Large intestine (tissue), 3 donors: ENCODE measurements around the gene CBR3. TPM values are rescaled to one million over a fixed set of nuclear protein-coding genes. Genes with fewer than 3 reads are reported as not detected.
"Not testable (repeated sequence)": the region's sequence is repeated elsewhere in the genome, so short reads cannot be mapped to it uniquely, and the experiment has no call there.

ENCODE experiments used
- DNase-seq, 2 donors: peaks; one replicate each; pipeline versions ENCODE4 v3.0.0 to v3.0.0-alpha.2; 2013
- H3K27ac ChIP-seq: one replicate; pipeline ENCODE4 v1.5.1; 2013; ENCODE audit warnings: low read length
- H3K27me3 ChIP-seq: 2 replicates; pipeline ENCODE4 v1.6.1; 2013; ENCODE audit warnings: low read length; ENCODE audit not compliant: control insufficient read depth, insufficient read depth
- H3K36me3 ChIP-seq: 2 replicates; pipeline ENCODE4 v1.6.1; 2013; ENCODE audit warnings: low read length; ENCODE audit not compliant: control insufficient read depth, insufficient read depth
- H3K4me1 ChIP-seq: one replicate; pipeline ENCODE4 v1.6.1; 2013; ENCODE audit warnings: low read length; ENCODE audit not compliant: control insufficient read depth, insufficient read depth
- H3K4me3 ChIP-seq: one replicate; pipeline ENCODE4 v1.5.1; 2013; ENCODE audit warnings: low read length
- H3K9me3 ChIP-seq: one replicate; pipeline ENCODE4 v1.6.1; 2013; ENCODE audit warnings: mild to moderate bottlenecking, low read depth, low read length, moderate library complexity; ENCODE audit not compliant: control insufficient read depth
- WGBS: methylation state at CpG from one replicate; pipeline ENCODE4 v1.1.5; 2013; ENCODE audit warnings: low lambda C conversion rate; ENCODE audit not compliant: insufficient coverage; 5-methylcytosine and 5-hydroxymethylcytosine counted together
- polyA plus RNA-seq: library from polyadenylated mRNA; unstranded; fragments of 120-200 nt; gene quantifications from one replicate; pipeline ENCODE4 v1.2.1, GENCODE V29; 2013

The CBR3 gene
- polyA plus RNA-seq, 1 donor: 2.4 TPM

DNA sequence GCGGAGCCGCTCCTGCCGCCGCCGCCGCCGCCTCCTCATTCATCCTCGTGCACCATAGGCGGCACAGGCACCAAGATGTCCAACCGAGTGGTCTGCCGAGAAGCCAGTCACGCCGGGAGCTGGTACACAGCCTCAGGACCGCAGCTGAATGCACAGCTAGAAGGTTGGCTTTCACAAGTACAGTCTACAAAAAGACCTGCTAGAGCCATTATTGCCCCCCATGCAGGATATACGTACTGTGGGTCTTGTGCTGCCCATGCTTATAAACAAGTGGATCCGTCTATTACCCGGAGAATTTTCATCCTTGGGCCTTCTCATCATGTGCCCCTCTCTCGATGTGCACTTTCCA is 4.5 kb upstream of the CBR3 start:
- not testable (repeated sequence) for H3K27ac ChIP-seq, H3K4me3 ChIP-seq, DNase-seq, H3K36me3 ChIP-seq, H3K9me3 ChIP-seq
- Histone ChIP-seq H3K4me1 (peaks cover 11% of the 10 kb centered on the region), H3K27me3 (peaks cover 34% of the 10 kb centered on the region)
- WGBS: no CpG with 5 or more reads among the region's 18 CpGs

DNA sequence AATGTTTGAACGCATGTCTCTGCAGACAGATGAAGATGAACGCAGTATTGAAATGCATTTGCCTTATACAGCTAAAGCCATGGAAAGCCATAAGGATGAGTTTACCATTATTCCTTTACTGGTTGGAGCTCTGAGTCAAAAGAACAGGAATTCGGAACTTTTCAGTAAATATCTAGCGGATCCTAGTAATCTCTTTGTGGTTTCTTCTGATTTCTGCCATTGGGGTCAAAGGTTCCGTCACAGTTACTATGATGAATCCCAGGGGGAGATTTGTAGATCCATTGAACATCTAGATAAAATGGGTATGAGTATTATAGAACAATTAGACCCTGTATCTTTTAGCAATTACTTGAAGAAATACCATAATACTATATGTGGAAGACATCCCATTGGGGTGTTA is 4.0 kb upstream of the CBR3 start:
- not testable (repeated sequence) for H3K36me3 ChIP-seq, H3K4me3 ChIP-seq, H3K27ac ChIP-seq, DNase-seq, H3K9me3 ChIP-seq
- no CpG with 5 or more reads among the region's 5 CpGs for WGBS
- peaks cover 34% of the 10 kb centered on the region for H3K27me3 ChIP-seq
- H3K4me1 ChIP-seq: peaks cover 13% of the 10 kb centered on the region

DNA sequence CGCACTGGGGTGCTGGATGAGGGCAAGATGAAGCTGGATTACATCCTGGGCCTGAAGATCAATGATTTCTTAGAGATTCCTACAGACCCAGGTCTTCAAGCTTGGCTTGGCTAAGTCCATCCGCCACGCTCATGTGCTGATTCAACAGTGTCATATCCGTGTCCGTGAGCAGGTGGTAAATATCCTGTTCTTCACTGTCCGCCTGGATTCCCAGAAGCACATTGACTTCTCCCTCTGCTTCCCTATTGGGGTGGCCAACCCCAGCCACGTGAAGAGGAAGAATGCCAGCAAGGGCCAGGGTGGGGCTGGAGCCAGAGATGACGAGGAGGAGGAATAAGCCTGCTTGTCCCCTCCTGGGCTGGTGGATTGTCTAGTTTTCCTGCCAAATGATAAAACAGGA is 2.2 kb upstream of the CBR3 start:
- no peak overlapping the region for H3K4me3 ChIP-seq
- DNase-seq: no peak
- no peak overlapping the region for H3K27ac ChIP-seq
- 90% methylated on average over 2 of the region's 8 CpGs for WGBS
- H3K27me3 ChIP-seq: peaks cover 38% of the 10 kb centered on the region
- no peaks in the 10 kb centered on the region for H3K9me3 ChIP-seq
- no peaks in the 10 kb centered on the region for H3K36me3 ChIP-seq
- H3K4me1 ChIP-seq: peaks cover 18% of the 10 kb centered on the region

DNA sequence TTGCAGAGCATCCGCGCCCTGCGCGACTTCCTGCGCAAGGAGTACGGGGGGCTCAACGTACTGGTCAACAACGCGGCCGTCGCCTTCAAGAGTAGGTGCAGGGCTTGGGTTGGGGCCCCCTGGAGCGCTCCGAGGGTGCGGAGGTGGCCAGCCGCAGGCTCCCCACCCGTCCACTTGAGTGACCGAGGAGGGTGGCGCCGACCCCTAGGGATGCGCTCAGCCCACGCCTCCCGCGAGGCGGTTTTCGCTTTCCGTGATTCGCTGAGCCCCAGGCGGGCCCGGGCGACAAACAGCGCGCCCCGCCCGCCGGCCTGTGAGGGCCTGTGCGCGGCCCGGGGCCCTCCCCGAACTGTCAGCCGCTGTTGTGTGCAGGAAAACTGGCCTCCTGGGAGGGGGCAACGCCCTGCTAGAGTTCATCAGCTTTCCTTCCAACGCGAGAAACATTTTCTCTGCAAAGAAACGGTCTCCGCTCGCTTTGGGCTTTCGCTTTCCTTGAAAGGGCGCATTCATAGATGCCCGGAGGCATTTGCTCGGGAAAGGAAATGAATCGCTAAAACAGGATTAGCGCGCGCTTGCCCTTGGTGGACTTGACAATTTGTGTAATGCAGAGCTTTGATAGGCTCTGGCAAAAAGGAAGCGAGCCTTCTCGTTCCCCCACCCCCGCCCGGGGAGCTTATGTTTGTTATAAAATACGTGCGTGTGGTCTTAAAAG is 668 bp downstream of the CBR3 start:
- H3K9me3 ChIP-seq: no peaks in the 10 kb centered on the region
- H3K4me1 ChIP-seq: peaks cover 18% of the 10 kb centered on the region
- H3K27me3 ChIP-seq: peaks cover 34% of the 10 kb centered on the region
- DNase-seq: peak in 1 of 2 donors; percentile 76
- H3K27ac ChIP-seq: peak overlapping the region; percentile 48
- peak overlapping the region; percentile 52 for H3K4me3 ChIP-seq
- no CpG with 5 or more reads among the region's 60 CpGs for WGBS
- H3K36me3 ChIP-seq: no peaks in the 10 kb centered on the region

DNA sequence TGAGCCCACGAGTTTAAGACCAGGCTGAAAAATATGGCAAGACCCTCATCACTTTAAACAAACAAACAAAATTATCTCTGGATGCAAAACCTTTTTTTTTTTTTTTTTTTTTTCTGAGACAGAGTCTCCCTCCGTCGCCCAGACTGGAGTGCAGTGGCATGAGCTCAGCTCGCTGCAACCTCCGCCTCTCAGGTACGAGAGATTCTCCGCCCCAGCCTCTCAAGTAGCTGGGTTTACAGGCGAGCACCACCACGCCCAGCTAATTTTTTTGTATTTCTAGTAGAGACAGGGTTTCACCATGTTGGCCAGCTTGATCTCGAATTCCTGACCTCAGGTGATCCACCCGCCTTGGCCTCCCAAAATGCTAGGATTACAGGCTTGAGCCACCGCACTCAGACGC is 4.9 kb downstream of the CBR3 start:
- H3K27ac ChIP-seq, H3K4me3 ChIP-seq, H3K9me3 ChIP-seq, H3K36me3 ChIP-seq, DNase-seq: not testable (repeated sequence)
- no CpG with 5 or more reads among the region's 13 CpGs for WGBS
- peaks cover 21% of the 10 kb centered on the region for H3K4me1 ChIP-seq
- peaks cover 11% of the 10 kb centered on the region for H3K27me3 ChIP-seq

DNA sequence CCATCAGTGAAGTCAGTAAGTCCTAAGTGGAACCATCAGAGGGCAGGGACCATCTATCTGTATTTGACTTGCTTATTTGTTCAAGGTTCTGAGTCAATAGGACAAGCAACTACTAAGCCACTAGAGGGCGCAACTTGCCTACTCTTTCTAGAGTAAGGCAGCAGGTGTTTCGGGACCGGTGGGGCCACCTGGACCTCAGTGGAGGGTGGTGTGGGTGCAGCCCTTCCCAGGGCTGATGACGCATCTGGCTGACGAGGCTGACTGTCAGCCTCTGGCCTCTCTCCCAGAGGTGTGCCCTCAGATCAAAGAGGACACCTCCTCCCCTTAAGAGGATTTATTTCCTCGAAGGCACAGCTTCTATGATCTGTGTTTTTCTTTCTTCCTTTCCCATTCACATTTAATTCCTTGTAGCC is 6.6 kb downstream of the CBR3 start:
- no CpG with 5 or more reads among the region's 6 CpGs for WGBS
- H3K4me3 ChIP-seq: no peak overlapping the region
- no peaks in the 10 kb centered on the region for H3K36me3 ChIP-seq
- H3K9me3 ChIP-seq: no peaks in the 10 kb centered on the region
- H3K4me1 ChIP-seq: peaks cover 8% of the 10 kb centered on the region
- DNase-seq: peak; percentile 95 to 96
- peaks cover 2% of the 10 kb centered on the region for H3K27me3 ChIP-seq
- peak overlapping the region; percentile 70 for H3K27ac ChIP-seq

DNA sequence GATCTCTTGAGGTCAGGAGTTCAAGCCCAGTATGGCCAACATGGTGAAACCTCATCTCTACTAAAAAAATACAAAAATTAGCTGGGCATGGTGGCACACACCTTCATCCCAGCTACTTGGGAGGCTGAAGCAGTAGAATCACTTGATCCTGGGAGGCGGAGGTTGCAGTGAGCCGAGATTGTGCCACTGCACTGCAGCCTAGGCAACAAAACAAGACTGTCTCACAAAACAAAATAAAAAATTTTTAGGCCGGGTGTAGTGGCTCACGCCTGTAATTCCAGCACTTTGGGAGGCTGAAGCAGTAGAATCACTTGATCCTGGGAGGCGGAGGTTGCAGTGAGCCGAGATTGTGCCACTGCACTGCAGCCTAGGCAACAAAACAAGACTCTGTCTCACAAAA is 9.4 kb downstream of the CBR3 start:
- not testable (repeated sequence) for H3K36me3 ChIP-seq, H3K9me3 ChIP-seq, DNase-seq, H3K27me3 ChIP-seq, H3K4me1 ChIP-seq, H3K4me3 ChIP-seq, H3K27ac ChIP-seq
- WGBS: no CpG with 5 or more reads among the region's 6 CpGs

DNA sequence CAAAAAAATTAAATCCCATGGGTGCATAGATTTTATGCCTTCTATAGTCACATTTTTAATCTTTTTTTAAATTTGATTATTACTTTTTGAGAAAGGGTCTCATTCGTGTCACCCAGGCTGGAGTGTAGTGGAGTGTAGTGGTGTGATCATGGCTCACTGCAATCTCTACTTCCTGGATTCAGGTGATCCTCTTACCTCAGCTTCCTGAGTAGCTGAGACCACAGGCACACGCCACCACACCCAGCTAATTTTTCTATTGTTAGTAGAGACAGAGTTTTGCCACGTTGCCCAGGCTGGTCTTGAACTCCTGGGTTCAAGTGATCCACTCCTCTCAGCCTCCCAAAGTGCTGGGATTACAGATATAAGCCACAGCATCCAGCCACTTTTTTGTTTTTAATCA is 10.4 kb downstream of the CBR3 start:
- no peak for DNase-seq
- Histone ChIP-seq H3K27me3 (no peaks in the 10 kb centered on the region), H3K4me3 (no peak overlapping the region), H3K9me3 (no peaks in the 10 kb centered on the region), H3K36me3 (no peaks in the 10 kb centered on the region), H3K27ac (no peak overlapping the region), H3K4me1 (peaks cover 7% of the 10 kb centered on the region)
- WGBS: no CpG with 5 or more reads among the region's 3 CpGs

DNA sequence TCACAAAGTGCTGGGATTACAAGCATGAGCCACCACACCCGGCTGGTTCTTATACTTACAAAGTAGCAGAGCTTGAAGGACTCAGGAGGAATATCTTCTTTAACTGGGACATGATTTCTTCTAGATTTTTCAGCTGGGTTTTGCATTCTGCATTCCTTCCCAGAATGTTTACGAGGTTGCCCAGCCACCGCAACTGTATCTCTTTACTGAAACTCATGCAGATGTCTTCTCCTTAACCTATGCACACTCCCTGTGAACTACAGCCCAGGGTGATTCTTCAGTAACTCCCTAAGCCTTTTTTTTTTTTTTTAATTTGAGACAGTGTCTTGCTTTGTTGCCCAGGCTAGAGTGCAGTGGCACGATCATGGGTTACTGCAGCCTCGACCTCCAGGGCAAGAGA is 13.0 kb downstream of the CBR3 start:
- Histone ChIP-seq H3K9me3 (no peaks in the 10 kb centered on the region), H3K4me3 (no peak overlapping the region), H3K4me1 (no peaks in the 10 kb centered on the region), H3K27ac (no peak overlapping the region), H3K36me3 (no peaks in the 10 kb centered on the region), H3K27me3 (no peaks in the 10 kb centered on the region)
- no peak for DNase-seq
- no CpG with 5 or more reads among the region's 5 CpGs for WGBS

DNA sequence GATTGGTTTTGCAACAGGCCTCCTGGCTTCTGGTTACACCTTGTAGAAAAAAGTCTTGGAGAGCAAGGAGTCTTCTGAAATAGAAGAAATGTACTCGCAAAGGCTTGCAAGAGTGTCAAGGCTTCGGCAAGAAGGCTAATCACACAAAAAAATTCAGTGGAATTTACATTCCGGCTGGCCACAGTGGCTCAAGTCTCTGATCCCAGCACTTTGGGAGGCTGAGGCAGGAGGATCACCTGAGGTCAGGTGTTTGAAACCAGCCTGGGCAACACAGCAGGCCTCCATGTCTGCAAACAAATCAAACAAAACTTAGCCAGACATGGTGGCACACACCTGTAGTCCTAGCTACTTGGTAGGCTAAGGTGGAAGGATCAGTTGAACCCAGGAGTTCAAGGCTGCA is 14.0 kb downstream of the CBR3 start:
- no CpG with 5 or more reads among the region's 3 CpGs for WGBS
- no peak for DNase-seq

More for the DNA sequence above, 14.0 kb downstream of the CBR3 start:
- Histone ChIP-seq H3K36me3 (no peaks in the 10 kb centered on the region), H3K27ac (no peak overlapping the region), H3K27me3 (no peaks in the 10 kb centered on the region), H3K4me1 (no peaks in the 10 kb centered on the region), H3K4me3 (no peak overlapping the region), H3K9me3 (no peaks in the 10 kb centered on the region)
